GM15510 (cell line): ENCODE results near the gene HBS1L.
A peak's percentile ranks its signal among the peaks of the same experiment; 100 is the strongest.

ENCODE experiments used
- POLR2A ChIP-seq: IDR thresholded peaks from 3 replicates; pipeline ENCODE4 v1.6.1; 2011; ENCODE audit warnings: borderline replicate concordance; ENCODE audit not compliant: insufficient read length; ENCODE audit errors: extremely low read depth

The HBS1L gene

DNA sequence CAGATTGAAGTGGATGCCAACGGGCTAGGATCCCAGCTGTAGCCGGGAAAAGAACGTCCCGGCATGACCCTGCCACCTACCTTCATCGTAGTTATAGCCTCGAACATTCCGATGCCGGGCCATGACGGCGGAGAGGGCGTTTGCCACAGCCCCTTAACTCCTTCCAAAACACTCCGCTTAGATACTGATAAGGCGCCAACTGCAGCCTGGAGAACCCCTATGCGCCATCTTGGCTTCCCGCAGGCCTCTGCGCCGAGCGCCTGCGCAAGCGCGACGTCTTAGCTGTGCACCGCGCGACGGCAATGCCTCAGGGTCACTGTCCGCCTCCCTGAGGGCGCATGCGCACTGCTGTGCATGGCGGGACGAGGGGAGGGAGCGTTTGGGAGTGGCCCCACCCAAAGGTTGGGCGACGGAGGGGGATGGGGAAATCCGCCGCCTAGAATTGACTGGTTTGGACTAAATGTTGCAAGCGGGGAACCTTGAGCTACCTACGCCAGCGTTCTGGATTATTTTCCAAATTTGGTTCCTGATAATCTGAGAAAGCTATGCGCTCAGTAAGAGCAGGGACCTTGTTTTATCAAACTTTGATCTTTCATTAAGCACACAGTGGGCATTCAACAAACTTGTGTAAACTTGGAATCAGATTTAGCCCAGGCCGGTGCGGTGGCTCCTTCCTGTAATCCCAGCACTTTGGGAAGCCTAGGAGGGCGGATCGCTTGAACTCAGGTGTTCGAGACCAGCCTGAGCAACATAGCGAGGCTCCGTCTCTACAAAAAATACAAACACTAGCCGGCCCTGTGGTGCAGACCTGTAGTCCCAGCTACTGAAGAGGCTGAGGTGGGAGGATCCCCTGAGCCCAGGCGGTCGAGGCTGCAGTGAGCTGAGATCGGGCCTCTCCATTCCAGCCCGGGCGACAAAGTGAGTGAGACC, at the start of gene HBS1L:
HBS1L (minus strand) TSS at position 254 of the 930 bp plus-strand sequence; CDS start at position 123, 131 bp downstream.
- peak; percentile 90 for TF ChIP-seq POLR2A

DNA sequence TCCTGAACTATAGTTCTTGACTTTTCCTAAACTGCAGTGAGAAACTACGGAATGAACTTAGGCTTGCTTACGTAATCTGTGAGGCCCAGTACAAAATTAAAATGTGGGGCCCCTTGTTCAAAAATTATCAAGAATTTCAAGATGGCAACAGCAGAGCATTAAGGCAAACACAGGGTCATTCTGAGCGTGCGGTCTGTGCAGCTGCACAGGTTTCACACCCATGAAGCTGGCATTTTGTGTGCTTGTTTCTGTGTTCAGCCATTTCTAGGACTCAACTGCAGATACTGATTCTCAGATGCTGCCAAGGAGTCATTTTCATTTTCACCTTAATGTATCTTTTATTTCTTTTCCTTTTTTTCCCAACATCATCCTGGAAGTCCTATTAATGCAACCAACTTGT, 49.6 kb upstream of the HBS1L start:
- TF ChIP-seq POLR2A, result no peak

DNA sequence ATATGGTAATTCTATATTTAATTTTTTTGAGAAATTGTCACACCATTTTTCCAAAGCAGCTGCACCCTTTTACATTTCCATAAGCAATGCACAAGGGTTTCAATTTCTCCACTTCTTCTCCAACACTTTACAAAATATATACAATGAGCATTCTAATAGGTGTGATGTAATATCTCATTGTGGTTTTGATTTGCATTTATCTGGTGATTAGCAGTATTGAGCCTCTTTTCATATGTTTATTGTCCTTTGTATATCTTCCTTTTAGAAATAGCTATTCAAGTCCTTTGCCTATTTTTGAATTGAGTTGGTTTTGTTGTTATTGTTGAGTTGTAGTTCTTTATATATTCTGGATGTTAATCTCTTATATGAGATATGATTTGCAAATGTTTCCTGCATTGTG, 47.6 kb upstream of the HBS1L start:
- no peak for TF ChIP-seq POLR2A

DNA sequence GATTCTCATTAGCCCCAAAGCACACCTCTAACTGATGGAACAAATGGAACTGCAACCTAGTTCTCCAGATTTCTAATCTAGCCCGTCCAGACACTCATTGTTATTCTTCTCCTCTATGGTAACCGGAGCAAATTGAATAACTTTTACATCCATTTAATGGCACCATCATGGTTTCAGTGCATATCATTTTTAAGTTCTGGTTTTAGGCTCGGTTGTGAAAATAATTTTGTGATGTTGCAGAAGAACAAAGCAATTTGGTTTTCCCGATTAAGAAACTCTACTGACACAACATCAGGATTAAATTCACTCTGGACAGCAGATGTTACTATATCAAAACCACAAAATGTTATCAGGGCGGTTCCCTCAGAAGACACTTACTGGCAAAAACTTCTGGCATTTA, 42.5 kb upstream of the HBS1L start:
- no peak for TF ChIP-seq POLR2A

DNA sequence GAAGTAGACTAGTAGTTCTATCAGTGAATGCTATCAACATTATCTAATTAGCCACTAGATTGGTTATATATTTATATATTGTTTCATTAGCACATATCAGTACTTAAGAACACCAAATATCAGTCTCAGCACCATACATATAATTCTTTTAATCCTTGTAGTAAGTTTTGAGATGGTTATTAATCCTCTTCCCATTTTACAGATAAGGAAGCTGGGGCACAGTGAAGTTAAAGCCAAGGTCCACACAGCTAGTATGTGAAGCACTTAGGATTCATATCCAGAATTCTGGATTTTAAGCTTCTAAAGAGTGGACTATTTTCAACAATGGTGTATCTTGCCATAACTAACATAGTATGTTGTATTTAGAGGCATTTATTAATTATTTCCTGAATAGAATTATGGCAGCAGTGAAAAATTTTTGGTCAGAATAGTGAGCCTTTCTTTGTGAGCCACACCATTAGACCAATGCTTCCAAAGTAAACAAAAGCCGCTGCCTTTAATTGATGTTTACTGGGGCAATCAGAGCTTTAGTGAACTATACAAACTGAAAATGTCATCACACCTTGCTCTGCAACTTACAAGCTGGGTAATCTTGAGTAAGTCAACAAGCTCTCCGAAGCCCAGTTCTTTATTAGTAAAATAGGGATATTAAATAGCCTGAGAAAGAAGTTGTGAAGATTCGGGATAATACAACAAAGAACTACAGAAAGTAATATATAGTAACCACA, 41.9 kb upstream of the HBS1L start:
- no peak for TF ChIP-seq POLR2A

DNA sequence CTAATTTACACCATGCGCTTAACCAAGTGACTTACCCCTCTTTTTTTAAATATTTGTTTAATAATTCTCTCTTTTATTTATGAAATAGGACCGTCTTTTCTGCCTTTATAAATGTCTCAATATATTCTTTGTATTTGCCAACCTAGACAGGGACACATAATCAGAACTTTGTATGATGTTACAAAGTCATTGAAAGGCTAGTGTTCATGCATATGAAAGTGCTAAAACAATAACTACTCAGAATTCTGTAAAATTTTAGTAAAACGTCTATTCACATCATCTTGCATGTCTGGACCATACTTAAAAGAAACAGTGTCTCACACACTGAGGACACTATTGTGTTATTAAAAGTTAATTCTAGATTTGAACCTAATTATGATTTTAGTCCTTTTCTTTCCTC, 41.1 kb upstream of the HBS1L start:
- TF ChIP-seq POLR2A, result no peak

DNA sequence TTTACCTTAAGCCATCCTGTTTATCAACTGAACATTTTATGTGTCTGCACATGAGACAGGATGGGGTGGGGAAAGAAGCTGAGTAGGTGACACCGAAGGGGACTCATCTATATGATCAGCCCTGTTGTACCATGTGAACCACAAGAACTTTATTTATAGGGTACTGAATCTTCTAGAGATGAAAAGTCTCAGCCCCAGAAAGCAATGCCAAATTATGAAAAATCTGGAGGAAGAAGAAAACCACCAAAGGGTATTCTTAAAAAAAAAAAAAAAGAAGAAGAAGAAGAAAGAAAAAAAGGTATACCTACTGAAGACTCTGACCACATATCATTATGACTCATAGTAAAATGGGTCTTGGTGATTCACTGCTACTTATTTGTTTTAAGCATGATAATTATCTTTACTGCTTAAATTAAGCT, 39.8 kb upstream of the HBS1L start:
- TF ChIP-seq POLR2A, result no peak

DNA sequence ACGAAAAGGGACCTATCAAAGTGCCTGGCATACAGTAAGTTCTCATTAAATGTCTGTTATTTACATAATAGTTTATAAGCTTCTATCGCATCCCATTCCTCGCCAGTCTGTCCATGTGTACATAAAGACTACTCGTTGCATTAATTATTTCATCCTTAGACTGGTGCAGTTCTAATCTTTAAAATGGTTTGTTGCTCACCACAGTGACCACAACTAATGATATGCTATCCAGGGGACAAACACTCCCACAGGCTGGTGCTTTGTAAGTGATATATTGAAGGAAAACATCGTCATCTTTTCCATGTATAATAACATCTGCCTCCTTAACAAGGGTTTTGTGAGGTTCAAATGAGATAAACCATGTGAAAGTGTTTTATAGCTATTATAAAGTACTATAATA, 39.0 kb upstream of the HBS1L start:
- no peak for TF ChIP-seq POLR2A

DNA sequence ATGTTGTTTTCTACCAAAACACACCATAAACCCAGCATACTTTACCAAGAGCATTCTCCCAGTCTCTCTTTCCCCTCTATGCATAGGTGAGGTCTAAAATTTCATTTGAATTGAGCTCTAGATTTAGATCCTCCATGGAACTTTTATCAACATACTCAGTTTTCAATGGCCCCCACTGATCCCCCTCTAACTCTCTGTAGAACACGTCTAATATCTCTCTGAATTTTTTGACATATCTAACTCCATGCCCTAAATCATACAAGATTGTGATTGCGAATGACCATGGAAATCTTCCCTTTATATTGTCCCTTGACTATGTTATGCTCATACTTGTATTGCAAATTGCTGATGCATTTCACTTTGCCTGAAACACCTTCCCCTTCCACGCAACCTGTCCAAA, 38.1 kb upstream of the HBS1L start:
- no peak for TF ChIP-seq POLR2A

DNA sequence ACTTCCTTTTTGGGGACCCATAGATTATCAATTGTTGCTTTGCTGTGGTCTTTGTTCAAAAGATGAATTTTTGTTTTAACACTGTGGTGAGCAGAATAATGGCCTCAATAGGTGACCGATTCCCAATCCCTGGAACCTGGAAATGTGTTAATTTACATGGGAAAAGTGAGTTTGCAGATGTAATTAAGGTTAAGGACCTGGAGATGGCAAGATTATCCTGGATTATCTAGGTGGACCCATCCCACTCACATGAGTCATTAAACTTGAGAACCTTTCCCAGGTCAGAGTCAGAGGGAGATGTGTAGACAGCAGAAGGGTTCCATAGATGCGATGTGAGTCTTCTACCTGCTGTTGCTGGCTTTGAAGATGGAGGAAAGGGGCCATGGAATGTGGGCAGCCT, 36.2 kb upstream of the HBS1L start:
- no peak for TF ChIP-seq POLR2A

DNA sequence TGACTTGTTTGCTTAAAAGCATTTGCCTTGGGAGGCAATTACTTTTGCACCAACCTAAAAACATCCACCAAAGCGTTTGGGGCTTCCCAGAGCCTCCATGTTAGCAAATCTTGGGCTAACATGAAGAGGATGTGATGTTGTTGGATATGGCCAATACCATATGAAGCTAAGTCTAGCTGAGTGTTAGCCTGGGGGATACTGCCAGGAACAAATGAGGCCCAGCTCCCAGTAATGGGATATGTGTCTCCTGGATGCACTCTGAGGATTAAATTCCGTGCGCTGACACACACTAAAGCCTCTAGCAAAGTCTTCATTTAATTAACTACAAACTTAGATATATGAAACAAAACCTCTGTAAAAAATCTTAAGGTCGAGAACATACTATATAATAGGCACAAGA, 35.3 kb upstream of the HBS1L start:
- no peak for TF ChIP-seq POLR2A

DNA sequence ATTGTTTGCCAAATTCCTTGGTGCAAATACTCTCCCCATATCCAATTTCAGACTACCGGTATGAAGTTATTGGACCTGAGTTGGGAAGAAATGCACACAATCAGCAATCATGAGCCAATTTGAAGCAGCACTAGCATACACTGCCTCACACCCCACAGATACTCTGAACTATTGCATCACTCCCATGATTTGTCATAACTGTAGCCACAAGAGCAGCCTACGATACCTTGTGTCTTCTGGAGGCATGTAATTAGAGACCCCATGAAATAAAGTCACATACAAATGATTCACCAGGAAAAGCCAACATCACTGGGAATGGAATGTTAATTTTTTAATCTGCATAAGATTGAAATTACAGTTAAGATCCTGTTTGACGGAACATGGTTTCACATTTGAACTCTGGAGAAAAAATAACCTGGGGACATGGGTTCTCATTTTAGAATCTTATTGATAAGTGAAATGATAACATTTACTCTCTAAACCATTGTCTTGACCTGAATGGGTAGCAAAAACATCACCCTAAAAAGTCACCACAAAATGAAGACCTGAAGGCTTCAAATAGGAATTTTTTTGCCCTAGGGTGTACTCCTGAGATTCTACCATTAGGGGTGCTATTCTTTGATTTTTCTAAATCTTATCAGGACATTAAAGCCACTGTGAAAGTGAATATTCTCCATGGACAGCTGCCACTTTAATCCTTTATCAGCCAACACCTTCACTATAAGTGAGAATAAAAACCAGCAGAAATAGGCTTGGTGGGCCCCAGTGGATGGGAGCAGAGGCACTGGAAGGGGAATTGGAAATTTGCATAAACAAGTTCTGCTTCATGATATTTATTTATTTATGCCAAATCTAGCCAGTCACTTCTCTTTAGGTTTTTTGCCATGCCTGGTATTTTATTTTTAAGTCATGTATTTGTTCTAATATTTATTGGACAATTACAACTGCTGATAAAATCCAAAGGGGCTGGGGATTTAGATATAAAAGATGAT, 34.5 kb upstream of the HBS1L start:
- no peak for TF ChIP-seq POLR2A

DNA sequence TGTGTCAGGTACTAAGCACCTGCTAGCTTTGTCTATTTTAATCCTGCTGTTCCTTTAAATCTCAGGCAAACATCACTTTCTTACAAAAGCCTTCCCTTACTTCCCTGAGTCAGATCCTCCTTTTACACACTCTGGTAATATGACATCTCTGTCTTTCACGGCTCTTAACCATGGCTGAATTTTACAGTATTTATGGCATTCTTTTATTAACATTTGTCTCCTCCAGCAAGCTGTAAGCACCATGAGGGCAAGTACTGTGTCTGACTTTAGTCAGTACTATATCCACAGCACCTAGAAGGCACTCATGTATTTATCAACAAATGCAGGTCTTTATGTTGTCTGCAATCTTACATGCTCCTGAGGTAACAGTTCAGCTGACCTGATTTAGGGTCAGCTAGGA, 33.7 kb upstream of the HBS1L start:
- TF ChIP-seq POLR2A, result no peak

DNA sequence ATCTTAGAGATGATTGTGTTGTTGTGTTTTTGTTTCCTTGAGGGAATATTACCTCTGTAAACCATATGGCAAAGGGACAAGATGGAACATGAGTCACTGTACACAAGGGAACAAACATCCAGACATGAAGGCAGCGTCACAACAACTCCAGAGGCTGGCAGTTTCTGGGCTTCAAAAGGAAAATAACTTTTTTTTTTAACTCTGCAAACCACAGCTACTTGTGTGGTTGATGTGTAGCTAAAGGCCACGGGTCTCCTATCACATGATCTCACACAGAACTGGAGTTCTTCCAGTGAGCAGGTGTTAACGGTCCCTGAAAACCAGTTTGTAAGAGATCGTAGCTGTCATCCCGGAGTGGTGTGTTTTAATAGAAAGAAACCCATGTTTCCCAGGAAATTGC, 33.2 kb upstream of the HBS1L start:
- no peak for TF ChIP-seq POLR2A

DNA sequence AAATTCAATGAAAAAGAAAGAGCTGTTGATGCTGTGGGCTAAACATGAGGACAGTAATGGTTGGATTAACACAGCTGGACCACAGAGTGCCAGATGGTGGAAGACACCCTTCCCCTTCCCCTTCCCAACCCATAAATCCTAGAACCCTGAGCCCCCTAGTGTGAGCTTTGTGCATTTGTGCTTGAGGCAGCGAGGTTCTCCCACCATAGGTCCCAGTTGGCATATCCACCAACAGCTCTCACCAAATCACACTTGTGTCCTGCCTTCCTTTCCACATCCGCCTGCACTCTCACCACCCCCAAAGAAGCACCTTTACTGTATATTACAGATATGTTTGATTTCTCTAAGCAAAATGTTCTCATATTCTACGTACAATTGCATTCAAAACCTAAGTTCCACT, 32.8 kb upstream of the HBS1L start:
- no peak for TF ChIP-seq POLR2A

DNA sequence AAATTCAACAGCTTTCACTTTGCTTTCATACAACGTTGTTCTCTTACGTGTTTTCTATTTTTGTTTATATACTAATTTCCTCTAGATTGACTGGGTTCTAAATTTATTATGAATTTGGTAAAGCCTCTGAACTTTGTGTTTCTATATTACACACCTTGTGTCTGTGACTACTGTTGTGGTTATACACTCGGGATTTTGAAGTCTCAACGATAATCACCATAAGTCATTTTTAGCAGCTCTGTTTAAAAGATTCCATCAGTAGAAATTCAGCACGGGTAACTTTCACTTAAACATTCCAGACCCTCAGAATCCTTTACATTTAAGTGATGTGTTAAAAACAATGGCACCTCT, 31.8 kb upstream of the HBS1L start:
- no peak for TF ChIP-seq POLR2A
